Thoracic aorta (tissue), 2 donors: ENCODE measurements around the gene CDHR5. TPM values are rescaled to one million over a fixed set of nuclear protein-coding genes. Genes with fewer than 3 reads are reported as not detected.

ENCODE experiments used
- ATAC-seq: fragments of 150-250 bp; one replicate; pipeline ENCODE4 v1.8.0; 2017; ENCODE audit warnings: low read depth; ENCODE audit not compliant: insufficient number of reproducible peaks, low FRiP score
- DNase-seq: peaks from one replicate; pipeline ENCODE4 v3.0.0-alpha.2; 2020; ENCODE audit warnings: low spot score
- H3K27ac ChIP-seq, 2 donors: fragments of 200-600 bp; sonication (generic); 1 replicate in 1 of 2; 2 replicates in 1 of 2; pipeline ENCODE4 v1.5.1; 2016; ENCODE audit warnings: mild to moderate bottlenecking in 2 of 2, moderate library complexity in 2 of 2
- H3K27me3 ChIP-seq: fragments of 200-600 bp; sonication (generic); replicated peaks from 2 replicates; pipeline ENCODE4 v1.6.0; 2016; ENCODE audit warnings: mild to moderate bottlenecking; ENCODE audit not compliant: insufficient read depth
- H3K36me3 ChIP-seq: fragments of 200-600 bp; sonication (generic); one replicate; pipeline ENCODE4 v1.5.1; 2016
- H3K4me1 ChIP-seq, 2 donors: fragments of 200-600 bp; sonication (generic); 1 replicate in 1 of 2; 2 replicates in 1 of 2; pipeline versions ENCODE4 v1.5.1 to v1.6.0; 2016; ENCODE audit warnings: low read depth in 2 of 2, mild to moderate bottlenecking in 1 of 2; ENCODE audit not compliant: control insufficient read depth in 1 of 2
- H3K4me3 ChIP-seq: fragments of 200-600 bp; sonication (generic); 2 replicates; pipeline ENCODE4 v1.5.1; 2016; ENCODE audit warnings: mild to moderate bottlenecking
- H3K9me3 ChIP-seq: fragments of 200-600 bp; sonication (generic); 2 replicates; pipeline ENCODE4 v1.5.1; 2016
- total RNA-seq, 2 donors: library from RNA; depleted of rRNA; stranded (reverse); fragments of >200 nt; gene quantifications; one replicate each; pipeline versions ENCODE4 v1.1.0 to v1.2.3, GENCODE V29; 2016
- TF ChIP-seq, protein P1 (sequence below): fragments of 200-600 bp; sonication (generic); IDR thresholded peaks from one replicate; pipeline ENCODE4 v1.5.1; 2019; ENCODE audit warnings: antibody characterized with exemption

Gene CDHR5, protein sequence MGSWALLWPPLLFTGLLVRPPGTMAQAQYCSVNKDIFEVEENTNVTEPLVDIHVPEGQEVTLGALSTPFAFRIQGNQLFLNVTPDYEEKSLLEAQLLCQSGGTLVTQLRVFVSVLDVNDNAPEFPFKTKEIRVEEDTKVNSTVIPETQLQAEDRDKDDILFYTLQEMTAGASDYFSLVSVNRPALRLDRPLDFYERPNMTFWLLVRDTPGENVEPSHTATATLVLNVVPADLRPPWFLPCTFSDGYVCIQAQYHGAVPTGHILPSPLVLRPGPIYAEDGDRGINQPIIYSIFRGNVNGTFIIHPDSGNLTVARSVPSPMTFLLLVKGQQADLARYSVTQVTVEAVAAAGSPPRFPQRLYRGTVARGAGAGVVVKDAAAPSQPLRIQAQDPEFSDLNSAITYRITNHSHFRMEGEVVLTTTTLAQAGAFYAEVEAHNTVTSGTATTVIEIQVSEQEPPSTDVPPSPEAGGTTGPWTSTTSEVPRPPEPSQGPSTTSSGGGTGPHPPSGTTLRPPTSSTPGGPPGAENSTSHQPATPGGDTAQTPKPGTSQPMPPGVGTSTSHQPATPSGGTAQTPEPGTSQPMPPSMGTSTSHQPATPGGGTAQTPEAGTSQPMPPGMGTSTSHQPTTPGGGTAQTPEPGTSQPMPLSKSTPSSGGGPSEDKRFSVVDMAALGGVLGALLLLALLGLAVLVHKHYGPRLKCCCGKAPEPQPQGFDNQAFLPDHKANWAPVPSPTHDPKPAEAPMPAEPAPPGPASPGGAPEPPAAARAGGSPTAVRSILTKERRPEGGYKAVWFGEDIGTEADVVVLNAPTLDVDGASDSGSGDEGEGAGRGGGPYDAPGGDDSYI
- total RNA-seq = not detected

DNA sequence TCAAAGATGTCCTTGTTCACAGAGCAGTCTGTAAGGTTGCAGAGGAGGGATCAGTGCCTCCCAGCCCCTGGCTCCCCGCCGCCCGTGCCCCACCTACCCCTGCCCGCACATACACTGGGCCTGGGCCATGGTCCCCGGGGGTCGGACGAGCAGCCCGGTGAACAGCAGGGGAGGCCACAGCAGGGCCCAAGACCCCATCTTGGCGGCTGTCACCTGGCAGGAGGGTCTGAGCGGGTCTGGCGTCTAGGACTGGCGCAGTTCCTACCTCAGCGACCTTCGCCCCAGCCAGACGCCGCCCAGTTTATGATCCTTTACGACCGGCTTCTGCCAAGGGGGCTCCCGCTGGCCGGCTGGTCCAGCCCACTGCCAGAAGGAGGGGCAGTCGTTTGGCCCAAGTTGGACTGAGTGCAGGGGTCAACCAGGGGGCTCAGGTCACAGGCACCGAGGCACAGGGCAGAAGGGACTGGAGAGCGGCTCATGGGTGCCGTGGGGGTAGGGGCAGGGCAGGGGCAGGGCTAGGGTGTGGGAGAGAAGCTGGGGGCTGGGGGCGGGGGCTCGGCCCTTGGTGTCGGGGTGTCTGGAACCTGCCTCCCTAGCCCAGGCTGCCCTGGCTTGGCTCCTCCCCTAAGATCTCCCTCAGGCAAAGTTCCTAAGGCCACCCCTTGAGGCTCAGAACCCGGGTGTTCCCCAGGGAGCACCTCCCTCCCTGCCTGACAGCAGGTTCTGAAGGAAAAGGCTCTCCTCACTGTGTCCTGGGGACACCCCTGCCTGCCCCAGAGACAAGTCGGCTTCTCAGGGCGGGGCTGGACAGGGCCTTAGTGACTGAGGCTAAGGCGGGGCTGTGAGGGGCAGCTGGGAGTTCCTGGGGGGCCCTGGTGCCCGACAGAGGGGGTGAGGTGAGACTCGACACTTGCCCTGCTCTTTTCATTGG lies at the start of gene CDHR5:
Gene CDHR5, minus strand, starts transcription at position 251 of the 931 bp plus-strand sequence. Its CDS starts 53 bp downstream, at position 198.
- H3K9me3 ChIP-seq = no peaks in the 10 kb centered on the region
- H3K36me3 ChIP-seq = no peaks in the 10 kb centered on the region
- DNase-seq (no peak), ATAC-seq (no peak)
- TF ChIP-seq, protein P1, sequence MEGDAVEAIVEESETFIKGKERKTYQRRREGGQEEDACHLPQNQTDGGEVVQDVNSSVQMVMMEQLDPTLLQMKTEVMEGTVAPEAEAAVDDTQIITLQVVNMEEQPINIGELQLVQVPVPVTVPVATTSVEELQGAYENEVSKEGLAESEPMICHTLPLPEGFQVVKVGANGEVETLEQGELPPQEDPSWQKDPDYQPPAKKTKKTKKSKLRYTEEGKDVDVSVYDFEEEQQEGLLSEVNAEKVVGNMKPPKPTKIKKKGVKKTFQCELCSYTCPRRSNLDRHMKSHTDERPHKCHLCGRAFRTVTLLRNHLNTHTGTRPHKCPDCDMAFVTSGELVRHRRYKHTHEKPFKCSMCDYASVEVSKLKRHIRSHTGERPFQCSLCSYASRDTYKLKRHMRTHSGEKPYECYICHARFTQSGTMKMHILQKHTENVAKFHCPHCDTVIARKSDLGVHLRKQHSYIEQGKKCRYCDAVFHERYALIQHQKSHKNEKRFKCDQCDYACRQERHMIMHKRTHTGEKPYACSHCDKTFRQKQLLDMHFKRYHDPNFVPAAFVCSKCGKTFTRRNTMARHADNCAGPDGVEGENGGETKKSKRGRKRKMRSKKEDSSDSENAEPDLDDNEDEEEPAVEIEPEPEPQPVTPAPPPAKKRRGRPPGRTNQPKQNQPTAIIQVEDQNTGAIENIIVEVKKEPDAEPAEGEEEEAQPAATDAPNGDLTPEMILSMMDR = no peak
- H3K27ac ChIP-seq = no peak within 1 kb of the TSS
- H3K4me3 ChIP-seq = no peak within 1 kb of the TSS
- H3K27me3 ChIP-seq = no peaks in the 10 kb centered on the region
- H3K4me1 ChIP-seq = peaks cover 0 to 13% of the 10 kb centered on the region in 2 donors

DNA sequence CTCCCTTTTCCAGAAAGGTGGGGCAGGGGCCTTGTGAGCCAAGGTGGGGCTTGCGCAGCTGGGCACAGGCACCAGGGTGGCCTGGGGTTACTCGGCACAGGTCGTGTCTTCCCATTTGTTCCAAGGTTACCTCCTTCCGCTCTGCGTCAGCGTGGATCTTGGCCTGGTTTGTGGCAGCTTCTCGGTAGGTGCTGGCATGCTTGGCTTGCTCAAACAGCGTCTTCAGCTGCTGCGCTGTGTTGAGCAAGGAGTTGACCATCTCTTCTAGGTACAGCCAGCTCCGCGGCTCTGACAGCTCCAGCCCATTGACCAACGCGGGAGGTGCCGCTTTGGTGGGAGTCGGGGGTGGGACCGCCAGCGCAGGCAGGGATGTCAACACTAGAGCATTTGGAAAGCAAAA lies 49.7 kb upstream of the CDHR5 start:
- H3K9me3 ChIP-seq = no peaks in the 10 kb centered on the region
- peaks cover 28% of the 10 kb centered on the region for H3K36me3 ChIP-seq
- no peaks in the 10 kb centered on the region for H3K4me1 ChIP-seq
- TF ChIP-seq, protein P1 = no peak
- DNase-seq (no peak), ATAC-seq (no peak)
- no peaks in the 10 kb centered on the region for H3K27me3 ChIP-seq
- H3K27ac ChIP-seq = no peak overlapping the region
- H3K4me3 ChIP-seq = no peak overlapping the region

DNA sequence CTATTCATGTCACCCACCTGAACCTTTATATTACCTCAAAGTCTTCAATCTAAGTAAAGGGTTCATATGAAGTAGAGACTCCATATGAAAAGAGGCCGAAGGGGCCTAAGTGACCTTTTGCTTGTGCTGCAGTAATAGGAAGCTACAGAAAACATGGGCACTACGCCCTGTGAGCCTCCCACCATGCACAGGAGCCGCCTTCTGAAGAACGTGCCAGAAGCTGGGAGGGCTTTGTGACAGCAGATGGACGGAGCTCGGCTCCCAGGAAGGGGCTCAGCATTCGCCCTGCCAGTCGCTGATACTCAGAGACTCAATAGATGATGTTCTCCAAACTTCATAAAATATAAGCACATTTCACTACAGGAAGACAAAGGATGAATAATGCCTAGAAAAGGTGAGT lies 49.1 kb upstream of the CDHR5 start:
- H3K4me1 ChIP-seq = no peaks in the 10 kb centered on the region
- DNase-seq (no peak), ATAC-seq (no peak)
- H3K9me3 ChIP-seq = no peaks in the 10 kb centered on the region
- no peaks in the 10 kb centered on the region for H3K27me3 ChIP-seq
- H3K36me3 ChIP-seq = peaks cover 27% of the 10 kb centered on the region
- H3K27ac ChIP-seq = no peak overlapping the region
- TF ChIP-seq, protein P1 = no peak
- no peak overlapping the region for H3K4me3 ChIP-seq

DNA sequence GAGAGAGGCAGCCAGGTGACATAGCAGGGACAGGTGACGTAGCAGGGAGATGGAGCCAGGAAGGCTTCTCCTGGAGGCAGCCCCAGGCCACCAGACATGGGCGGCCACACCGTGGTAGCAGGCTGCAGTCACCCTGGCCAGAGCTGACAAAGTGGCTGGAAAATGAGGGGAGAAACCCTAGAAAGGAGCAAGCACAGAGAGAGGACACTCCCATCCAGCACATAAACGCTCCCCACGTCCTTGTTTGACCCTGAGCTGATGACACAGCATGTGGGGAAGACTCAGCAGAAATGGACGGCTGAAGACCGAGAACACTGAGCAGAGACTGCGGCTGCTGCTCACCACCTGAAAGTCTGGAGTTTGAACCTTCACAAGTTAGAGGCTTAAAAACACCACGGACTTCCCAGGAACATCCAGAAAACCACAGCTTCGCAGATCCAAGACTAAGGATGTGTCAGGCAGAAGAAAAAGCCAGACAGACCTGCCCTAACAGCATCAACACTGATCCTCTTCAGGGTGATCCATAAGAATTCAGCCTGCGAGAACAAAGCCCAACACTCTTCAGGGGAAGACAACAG lies 41.0 kb upstream of the CDHR5 start:
- no peak overlapping the region for H3K27ac ChIP-seq
- DNase-seq (no peak), ATAC-seq (no peak)
- H3K4me3 ChIP-seq = no peak overlapping the region
- H3K4me1 ChIP-seq = no peaks in the 10 kb centered on the region
- TF ChIP-seq, protein P1 = no peak
- H3K27me3 ChIP-seq = no peaks in the 10 kb centered on the region
- no peaks in the 10 kb centered on the region for H3K9me3 ChIP-seq
- H3K36me3 ChIP-seq = peaks cover 12% of the 10 kb centered on the region
